ENCODE data around the gene GPR158.
"Not testable (repeated sequence)": the region's sequence is repeated elsewhere in the genome, so short reads cannot be mapped to it uniquely, and the experiment has no call there.

Gene GPR158

DNA sequence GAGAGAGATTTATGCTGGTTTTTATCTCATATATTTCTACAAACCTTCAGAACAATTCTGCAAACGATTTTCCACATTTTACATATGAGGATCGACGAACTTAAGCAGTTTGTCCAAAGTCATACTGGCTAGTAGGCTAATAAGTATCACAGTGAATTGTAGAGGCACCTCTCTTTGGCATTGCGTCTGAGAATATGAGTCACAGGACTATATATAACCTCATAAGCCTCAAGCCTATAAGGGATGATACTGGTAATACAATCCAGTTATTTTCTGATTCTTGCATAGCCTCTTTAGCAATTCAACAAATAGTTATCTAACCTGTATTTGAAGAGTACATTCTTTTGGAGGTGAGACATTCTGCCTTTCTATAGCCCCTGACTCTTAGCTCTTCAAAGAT, 129.8 kb downstream of the GPR158 start:
- DNase-seq = no peak

GRCh38 chr10:25306386-25306785, 131.6 kb downstream of the GPR158 start:
- no peak for DNase-seq

DNA sequence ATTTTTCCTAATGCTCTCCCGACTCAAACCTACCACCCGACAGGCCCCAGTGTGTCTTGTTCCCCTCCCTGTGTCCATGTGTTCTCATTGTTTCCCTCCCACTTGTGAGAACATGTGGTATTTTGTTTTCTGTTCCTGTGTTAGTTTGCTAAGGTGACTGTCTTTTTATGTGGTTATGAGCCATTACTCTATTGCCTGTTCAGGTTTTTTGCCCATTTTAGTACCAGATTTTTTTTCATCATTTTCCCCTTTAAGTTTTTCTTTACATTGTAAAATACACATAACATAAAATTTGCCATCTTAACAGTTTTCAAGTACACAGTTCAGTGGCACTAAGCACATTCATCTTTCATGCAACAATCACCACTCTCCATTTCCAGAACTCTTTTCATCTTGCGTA, 133.5 kb downstream of the GPR158 start:
- DNase-seq = no peak

DNA sequence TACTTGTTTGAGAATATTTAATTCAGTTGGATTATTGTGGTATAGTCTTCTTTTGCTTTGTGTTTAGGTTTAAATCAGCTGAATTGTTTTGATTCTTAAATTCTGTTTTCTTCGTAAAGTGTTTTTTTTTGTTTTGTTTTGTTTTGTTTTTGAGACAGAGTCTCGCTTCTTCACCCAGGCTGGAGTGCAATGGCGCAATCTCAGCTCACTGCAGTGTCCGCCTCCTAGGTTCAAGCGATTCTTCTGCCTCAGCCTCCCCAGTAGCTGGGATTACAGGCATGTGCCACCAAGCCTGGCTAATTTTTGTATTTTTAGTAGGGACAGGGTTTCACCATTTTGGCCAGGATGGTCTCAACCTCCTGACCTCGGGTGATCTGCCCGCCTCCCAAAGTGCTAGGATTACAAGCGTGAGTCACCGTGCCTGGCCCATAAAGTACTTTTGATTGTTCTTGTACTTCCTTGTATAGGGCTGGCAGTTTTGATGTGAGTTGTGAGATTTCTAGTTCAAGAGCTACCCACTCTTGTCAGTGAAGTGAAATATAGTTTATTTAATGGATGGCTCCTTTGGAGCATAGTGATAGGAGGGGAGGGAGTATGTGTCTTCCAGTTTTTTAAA, 142.9 kb downstream of the GPR158 start:
- peak; percentile 32 for DNase-seq

- DNase-seq = no peak
Measured at GRCh38 chr10:25327273-25327672, 152.5 kb downstream of the GPR158 start.

DNA sequence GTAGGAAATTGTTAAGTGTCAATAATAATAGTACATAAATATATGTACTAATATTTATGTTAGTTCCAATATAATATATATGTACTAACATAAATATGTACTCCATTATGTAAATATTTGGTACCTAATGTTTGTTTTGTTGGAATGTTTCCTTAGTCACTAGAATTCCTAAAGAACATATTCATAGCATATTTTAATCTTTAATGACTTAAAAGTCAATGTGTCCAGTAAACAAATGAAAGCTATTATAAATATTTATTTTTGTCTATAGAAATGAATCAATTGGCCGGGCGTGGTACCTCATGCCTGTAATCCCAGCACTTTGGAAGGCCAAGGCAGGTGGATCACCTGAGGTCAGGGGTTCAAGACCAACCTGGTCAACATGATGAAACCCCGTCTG, 153.6 kb downstream of the GPR158 start:
- DNase-seq = no peak

- DNase-seq = not testable (repeated sequence)
Measured at GRCh38 chr10:25329587-25329986, 154.8 kb downstream of the GPR158 start.

GRCh38 chr10:25334445-25334844, 159.6 kb downstream of the GPR158 start:
- DNase-seq = no peak

DNA sequence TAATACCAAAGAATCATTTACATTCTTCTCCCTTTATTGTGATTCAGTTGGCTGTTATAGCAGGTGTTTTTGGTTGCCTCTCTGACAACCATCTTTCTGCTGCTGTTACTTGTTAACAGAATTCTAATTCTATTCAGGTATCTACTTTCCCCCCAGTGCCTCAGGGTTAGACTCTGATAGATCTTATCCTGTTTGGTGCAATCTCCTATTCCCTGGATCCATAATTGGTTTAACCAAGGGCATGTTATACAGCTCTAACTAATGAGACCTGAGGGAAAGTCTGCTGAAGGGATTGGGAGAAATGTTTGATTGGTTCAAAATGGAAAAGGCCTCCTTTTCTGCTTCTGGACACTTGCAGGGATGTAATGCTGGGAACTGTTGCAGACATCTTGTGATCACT, 161.5 kb downstream of the GPR158 start:
- DNase-seq = no peak

DNA sequence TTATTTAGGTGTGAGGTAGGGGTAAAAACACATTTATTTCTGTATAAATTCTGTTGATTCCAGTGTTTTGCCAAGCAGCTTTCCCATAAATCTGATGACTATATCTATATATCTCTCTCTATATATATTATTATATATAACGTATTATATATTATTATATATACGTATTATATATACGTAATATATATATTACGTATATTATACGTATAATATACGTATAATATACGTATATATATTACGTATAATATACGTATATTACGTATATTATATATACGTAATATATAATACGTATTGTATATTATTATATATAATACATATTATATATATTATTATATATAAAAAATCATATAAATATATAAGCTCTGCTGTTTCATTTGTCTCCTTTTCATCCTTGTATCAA, 163.5 kb downstream of the GPR158 start:
- DNase-seq = peak; percentile 15

DNA sequence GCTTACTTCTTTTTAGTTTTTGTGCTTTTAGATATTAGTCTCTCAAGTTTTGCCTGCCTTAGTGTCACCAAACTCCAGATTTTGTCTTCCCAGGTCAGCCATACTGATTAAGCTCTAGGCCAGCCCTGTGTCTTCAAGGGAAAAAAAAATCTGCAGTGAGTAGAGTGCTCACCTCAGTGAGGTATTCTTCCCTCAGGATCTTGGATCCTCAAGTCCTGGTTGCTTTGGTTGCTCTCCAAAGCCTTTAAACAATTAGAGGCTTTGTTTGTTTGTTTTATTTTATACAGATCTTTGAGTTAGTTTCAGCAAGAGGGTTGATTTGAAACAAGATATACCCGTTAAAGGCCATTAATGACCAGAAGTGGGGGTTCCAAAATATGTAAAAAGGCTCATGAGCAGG, 165.2 kb downstream of the GPR158 start:
- no peak for DNase-seq

- DNase-seq = no peak
Measured at GRCh38 chr10:25349520-25349919, 174.7 kb downstream of the GPR158 start.

DNA sequence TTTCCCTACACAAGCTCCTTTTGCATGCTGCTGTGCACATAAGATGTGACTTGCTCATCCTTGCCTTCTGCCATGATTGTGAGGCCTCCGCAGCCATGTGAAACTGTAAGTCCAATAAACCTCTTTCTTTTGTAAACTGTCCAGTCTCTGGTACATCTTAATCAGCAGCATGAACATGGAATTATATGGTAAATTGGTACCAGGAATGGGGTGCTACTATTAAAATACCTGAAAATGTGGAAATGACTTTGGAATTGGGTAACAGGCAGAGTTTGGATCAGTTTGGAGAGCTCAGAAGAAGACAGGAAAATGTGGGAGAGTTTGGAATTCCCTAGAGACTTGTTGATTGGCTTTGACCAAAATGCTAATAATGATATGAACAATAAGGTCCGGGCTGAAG, 181.8 kb downstream of the GPR158 start:
- no peak for DNase-seq

GRCh38 chr10:25357269-25357668, 182.5 kb downstream of the GPR158 start:
- no peak for DNase-seq

DNA sequence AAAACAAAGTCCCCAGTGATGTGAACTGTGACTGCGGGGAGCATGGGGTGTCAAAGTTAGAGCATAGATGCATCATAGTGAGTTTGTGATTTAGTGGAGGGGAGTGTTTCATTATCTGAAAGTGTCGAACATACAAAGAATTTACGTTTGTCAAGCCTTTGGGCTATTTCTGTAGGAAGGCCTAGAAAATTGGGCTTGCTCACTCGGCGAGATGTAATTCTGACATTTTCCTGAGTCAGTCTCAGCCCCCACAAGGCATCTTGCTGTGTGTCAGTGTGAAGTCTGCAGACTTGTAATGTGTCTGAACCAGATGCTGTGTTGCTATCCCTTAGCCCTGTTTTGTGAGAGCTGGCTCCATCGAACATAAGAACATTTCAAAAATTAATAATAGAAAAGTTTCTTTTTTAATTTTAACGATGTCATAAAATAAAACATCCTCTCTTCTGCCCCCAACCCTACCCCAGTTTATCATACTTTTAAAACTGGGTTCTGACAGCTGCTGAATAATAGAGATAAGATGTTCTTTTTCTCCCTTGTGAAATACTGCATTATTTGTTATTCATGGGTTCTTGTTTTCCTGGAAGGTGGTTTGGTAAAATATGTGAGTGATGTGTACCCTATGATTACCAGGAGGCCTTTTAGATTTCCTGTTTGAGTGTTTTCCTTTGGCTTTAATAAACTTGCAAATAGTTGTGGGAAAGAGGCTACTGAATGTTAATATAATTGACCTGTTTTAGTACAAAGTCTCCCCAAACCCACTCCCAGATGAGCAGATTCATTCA, 207.4 kb downstream of the GPR158 start:
- DNase-seq = no peak

GRCh38 chr10:25382901-25383300, 208.1 kb downstream of the GPR158 start:
- not testable (repeated sequence) for DNase-seq

GRCh38 chr10:25383686-25384085, 208.9 kb downstream of the GPR158 start:
- no peak for DNase-seq

DNA sequence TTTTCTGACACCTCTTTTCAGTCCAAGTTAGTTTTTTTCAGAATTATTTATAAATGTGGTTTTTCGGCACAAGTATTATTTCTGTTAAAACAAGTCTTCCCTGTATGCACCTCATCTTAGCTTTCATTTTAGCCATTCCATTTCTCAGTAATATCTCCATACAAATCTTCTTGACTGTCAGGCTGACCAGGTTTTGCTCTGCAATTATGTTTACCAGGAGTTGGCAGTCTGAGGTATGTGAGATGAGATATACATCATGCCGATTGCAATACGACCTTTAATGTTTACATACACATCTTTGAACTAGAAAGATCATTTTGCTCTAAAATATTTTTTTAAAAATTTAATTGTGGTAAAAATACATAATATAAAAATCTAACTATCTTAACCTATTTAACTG, 209.8 kb downstream of the GPR158 start:
- no peak for DNase-seq

- no peak for DNase-seq
Measured at GRCh38 chr10:25388188-25388861, 213.5 kb downstream of the GPR158 start.

DNA sequence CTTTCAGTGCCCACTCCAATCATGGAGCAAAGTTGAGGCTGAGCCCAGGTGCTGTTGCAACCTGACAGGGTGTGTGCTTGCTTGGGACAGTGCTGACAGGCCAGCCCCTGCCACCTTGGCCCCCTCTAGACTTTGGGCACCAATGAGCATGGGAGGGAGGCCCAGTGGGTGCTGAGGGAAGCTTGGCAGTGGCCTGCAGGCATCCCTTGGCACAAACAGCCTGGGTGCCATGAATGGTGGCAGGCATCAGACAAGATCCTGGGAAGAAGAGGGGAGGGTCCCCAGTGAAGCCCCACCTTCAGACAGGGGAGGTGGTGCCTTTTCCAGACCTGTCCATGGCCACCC, 214.0 kb downstream of the GPR158 start:
- DNase-seq = no peak

GRCh38 chr10:25390733-25391132, 215.9 kb downstream of the GPR158 start:
- DNase-seq = no peak

DNA sequence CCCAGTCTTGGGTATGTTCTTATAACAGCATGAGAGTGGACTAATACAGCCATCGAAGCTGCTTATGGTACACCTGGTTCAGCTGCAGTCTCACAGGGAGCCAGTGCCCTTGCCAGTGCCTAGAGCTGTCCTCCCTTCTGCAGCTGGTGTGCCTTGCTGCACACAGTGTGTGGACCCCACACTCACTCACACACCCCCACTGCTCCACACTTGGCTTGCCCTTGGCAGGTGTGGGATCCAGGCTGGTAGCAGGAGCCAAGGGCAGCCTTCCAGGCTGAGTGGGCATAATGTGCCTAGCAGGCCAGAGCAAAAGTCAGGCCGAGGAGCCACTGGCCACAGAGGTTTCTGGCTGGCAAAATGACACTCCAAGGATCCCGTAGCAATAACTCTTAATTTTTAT, 217.3 kb downstream of the GPR158 start:
- DNase-seq = no peak

GRCh38 chr10:25393621-25394020, 218.8 kb downstream of the GPR158 start:
- DNase-seq = no peak

DNA sequence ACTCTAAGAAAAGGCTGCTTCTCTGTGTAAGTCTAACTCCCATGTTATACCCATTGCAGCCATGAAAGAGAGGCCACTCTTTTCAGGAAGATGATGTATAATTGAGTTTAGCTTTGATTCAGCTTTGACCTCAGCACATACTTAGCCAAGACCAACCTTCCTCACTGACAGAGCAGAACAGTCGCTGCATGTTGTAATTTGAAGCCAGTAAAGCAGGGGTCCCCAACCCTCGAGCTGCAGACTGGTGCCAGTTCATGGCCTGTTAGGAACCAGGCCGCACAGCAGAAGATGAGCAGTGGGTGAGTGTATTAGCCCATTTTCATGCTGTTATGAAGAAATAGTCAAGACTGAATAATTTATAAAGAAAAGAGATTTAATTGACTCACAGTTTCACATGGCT, 223.9 kb downstream of the GPR158 start:
- no peak for DNase-seq

All from DMS53 (cell line).